Neural cell (in vitro differentiated cells): ENCODE results near the gene MED15. TPM values are rescaled to one million over a fixed set of nuclear protein-coding genes. Genes with fewer than 3 reads are reported as not detected.

Experiments used
- H2AFZ ChIP-seq: fragments of 200-600, 300-800 bp; sonication (generic), shearing (Covaris generic); 2 replicates; pipeline ENCODE4 v1.6.0; 2014; ENCODE audit warnings: low read depth, mild to moderate bottlenecking, antibody characterized with exemption, low read length, moderate library complexity
- H3F3A ChIP-seq: fragments of 200-600 bp; shearing (Covaris generic); 2 replicates; pipeline ENCODE4 v1.6.1; 2016; ENCODE audit warnings: mild to moderate bottlenecking, moderate library complexity, mixed read lengths, antibody characterized with exemption, low read length; ENCODE audit not compliant: insufficient read depth, poor library complexity, severe bottlenecking
- H3K27ac ChIP-seq: fragments of 200-600, 300-800 bp; sonication (generic), shearing (Covaris generic); 2 replicates; pipeline ENCODE4 v1.5.1; 2014; ENCODE audit warnings: mild to moderate bottlenecking, low read length, moderate library complexity
- H3K27me3 ChIP-seq: fragments of 300-800, 200-600 bp; sonication (generic), shearing (Covaris generic); 2 replicates; pipeline ENCODE4 v1.6.0; 2014; ENCODE audit warnings: mild to moderate bottlenecking, low read depth, low read length, moderate library complexity; ENCODE audit not compliant: insufficient read depth
- H3K36me3 ChIP-seq: fragments of 300-800, 200-600 bp; sonication (generic), shearing (Covaris generic); 2 replicates; pipeline ENCODE4 v1.5.1; 2014; ENCODE audit warnings: mild to moderate bottlenecking, antibody characterized with exemption, low read length, moderate library complexity; ENCODE audit not compliant: insufficient read depth
- H3K4me2 ChIP-seq: fragments of 300-800, 200-600 bp; sonication (generic), shearing (Covaris generic); 2 replicates; pipeline ENCODE4 v1.6.0; 2014; ENCODE audit warnings: mild to moderate bottlenecking, low read length
- H3K4me3 ChIP-seq: fragments of 300-800, 200-600 bp; sonication (generic), shearing (Covaris generic); 2 replicates; pipeline ENCODE4 v1.5.1; 2014; ENCODE audit warnings: mild to moderate bottlenecking, low read length, moderate library complexity
- H3K79me2 ChIP-seq: fragments of 200-600 bp; shearing (Covaris generic); replicated peaks from 2 replicates; pipeline ENCODE4 v1.6.0; 2014; ENCODE audit warnings: mild to moderate bottlenecking, low read length, moderate library complexity; ENCODE audit not compliant: insufficient read depth
- H3K9ac ChIP-seq: fragments of 300-800, 200-600 bp; sonication (generic), shearing (Covaris generic); 2 replicates; pipeline ENCODE4 v1.6.1; 2016; ENCODE audit warnings: mild to moderate bottlenecking, low read length, mixed read lengths
- H3K9me2 ChIP-seq: fragments of 200-600 bp; shearing (Covaris generic); 2 replicates; pipeline ENCODE4 v1.6.1; 2016; ENCODE audit warnings: mild to moderate bottlenecking, low read length, mixed read lengths; ENCODE audit not compliant: insufficient read depth
- H3K9me3 ChIP-seq: fragments of 200-600, 300-800 bp; sonication (generic), shearing (Covaris generic); 2 replicates; pipeline ENCODE4 v1.6.1; 2016; ENCODE audit warnings: mild to moderate bottlenecking, mixed run types, low read length, moderate library complexity, mixed read lengths
- H4K20me1 ChIP-seq: fragments of 200-600 bp; shearing (Covaris generic); 2 replicates; pipeline ENCODE4 v1.6.1; 2016; ENCODE audit warnings: mild to moderate bottlenecking, mixed run types; ENCODE audit not compliant: insufficient read depth
- EP300 ChIP-seq: fragments of 450-650 bp; conservative IDR thresholded peaks from 2 replicates; pipeline ENCODE4 v1.6.1; 2014; ENCODE audit warnings: antibody characterized with exemption, mild to moderate bottlenecking, moderate library complexity; ENCODE audit not compliant: poor library complexity, severe bottlenecking
- EZH2 ChIP-seq: fragments of 200-600, 300-800 bp; shearing (Covaris generic), sonication (generic); IDR thresholded peaks from 2 replicates; pipeline ENCODE4 v1.6.1; 2014; ENCODE audit warnings: antibody characterized with exemption, low read length, borderline replicate concordance, mild to moderate bottlenecking; ENCODE audit not compliant: insufficient read depth, poor library complexity, severe bottlenecking
- MXI1 ChIP-seq: fragments of 450-650 bp; conservative IDR thresholded peaks from 2 replicates; pipeline ENCODE4 v1.6.1; 2014; ENCODE audit warnings: antibody characterized with exemption, mild to moderate bottlenecking; ENCODE audit not compliant: poor library complexity, severe bottlenecking
- POLR2AphosphoS5 ChIP-seq: IDR thresholded peaks from 2 replicates; pipeline ENCODE4 v1.6.1; 2012
- RAD21 ChIP-seq: fragments of 450-650 bp; conservative IDR thresholded peaks from 2 replicates; pipeline ENCODE4 v1.6.1; 2014; ENCODE audit warnings: antibody characterized with exemption, mild to moderate bottlenecking, moderate library complexity
- SMC3 ChIP-seq: fragments of 450-650 bp; conservative IDR thresholded peaks from 2 replicates; pipeline ENCODE4 v1.6.1; 2014; ENCODE audit warnings: antibody characterized with exemption, mild to moderate bottlenecking, moderate library complexity; ENCODE audit not compliant: poor library complexity
- TAF1 ChIP-seq: IDR thresholded peaks from 2 replicates; pipeline ENCODE4 v1.6.1; 2012; ENCODE audit warnings: low read depth
- polyA minus RNA-seq: library from RNA; depleted of rRNA, polyadenylated mRNA; stranded (reverse); fragments of >200 nt; gene quantifications from 2 replicates; pipeline ENCODE4 v1.2.3, GENCODE V29; 2014
- polyA plus RNA-seq: library from polyadenylated mRNA; depleted of rRNA; stranded (reverse); fragments of >200 nt; gene quantifications from 2 replicates; pipeline ENCODE4 v1.2.3, GENCODE V29; 2014
- TF ChIP-seq, protein P1 (sequence below): fragments of 450-650 bp; IDR thresholded peaks from 2 replicates; pipeline ENCODE4 v1.5.1; 2014; ENCODE audit warnings: antibody characterized with exemption, mild to moderate bottlenecking, moderate library complexity; ENCODE audit not compliant: poor library complexity, severe bottlenecking
- TF ChIP-seq, protein P2 (sequence below): IDR thresholded peaks from 2 replicates; pipeline ENCODE4 v1.6.1; 2012; ENCODE audit warnings: borderline replicate concordance

MED15 gene, protein sequence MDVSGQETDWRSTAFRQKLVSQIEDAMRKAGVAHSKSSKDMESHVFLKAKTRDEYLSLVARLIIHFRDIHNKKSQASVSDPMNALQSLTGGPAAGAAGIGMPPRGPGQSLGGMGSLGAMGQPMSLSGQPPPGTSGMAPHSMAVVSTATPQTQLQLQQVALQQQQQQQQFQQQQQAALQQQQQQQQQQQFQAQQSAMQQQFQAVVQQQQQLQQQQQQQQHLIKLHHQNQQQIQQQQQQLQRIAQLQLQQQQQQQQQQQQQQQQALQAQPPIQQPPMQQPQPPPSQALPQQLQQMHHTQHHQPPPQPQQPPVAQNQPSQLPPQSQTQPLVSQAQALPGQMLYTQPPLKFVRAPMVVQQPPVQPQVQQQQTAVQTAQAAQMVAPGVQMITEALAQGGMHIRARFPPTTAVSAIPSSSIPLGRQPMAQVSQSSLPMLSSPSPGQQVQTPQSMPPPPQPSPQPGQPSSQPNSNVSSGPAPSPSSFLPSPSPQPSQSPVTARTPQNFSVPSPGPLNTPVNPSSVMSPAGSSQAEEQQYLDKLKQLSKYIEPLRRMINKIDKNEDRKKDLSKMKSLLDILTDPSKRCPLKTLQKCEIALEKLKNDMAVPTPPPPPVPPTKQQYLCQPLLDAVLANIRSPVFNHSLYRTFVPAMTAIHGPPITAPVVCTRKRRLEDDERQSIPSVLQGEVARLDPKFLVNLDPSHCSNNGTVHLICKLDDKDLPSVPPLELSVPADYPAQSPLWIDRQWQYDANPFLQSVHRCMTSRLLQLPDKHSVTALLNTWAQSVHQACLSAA
- polyA plus RNA-seq (13.2 and 17.9 TPM in 2 replicates), polyA minus RNA-seq (20.7 and 32.9 TPM in 2 replicates)

DNA sequence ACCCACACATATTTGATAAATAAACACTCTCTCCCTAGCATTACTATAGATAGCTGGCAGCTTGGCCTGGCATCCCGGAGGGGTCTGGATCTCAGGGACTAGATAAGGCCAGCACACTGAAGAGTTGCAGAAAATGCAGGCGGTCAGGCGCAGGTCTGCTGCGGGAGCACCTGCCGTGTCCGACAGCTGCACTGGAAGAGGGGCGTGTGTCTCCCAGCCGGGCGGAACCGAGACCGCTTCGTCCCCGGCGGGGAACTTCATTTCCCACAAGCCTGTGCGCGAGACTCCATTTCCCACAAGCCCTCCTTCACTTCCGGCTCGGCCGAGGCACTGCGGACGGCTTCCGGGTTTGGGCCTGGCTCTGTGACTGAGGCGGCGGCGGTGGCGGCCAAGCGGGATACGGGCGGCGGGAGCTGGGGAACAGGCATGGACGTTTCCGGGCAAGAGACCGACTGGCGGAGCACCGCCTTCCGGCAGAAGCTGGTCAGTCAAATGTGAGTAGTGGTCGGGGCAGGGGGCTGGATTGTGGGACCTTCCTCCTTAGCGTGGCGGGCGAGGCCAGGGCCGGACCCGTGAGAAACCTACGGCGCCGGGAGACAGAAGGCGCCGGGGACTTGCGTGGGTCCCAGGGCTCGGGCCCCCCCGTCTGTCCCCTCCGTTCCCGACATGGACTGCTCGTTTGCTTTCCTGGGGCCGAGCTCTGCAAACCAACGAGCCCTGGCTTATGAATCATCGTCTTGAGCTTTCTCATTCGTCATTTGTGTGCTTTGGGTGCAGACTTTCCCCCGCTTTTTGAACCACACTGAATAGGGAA is at the start of gene MED15:
TSS of gene MED15 (plus strand) at position 358 of the 814 bp plus-strand sequence. CDS start at position 427, 69 bp downstream.
- TF ChIP-seq EZH2 (no peak), SMC3 (no peak), POLR2AphosphoS5 (peak; percentile 93), MXI1 (peak; percentile 86), TAF1 (peak; percentile 82), EP300 (peak; percentile 48), RAD21 (no peak)
- TF ChIP-seq, protein P1, sequence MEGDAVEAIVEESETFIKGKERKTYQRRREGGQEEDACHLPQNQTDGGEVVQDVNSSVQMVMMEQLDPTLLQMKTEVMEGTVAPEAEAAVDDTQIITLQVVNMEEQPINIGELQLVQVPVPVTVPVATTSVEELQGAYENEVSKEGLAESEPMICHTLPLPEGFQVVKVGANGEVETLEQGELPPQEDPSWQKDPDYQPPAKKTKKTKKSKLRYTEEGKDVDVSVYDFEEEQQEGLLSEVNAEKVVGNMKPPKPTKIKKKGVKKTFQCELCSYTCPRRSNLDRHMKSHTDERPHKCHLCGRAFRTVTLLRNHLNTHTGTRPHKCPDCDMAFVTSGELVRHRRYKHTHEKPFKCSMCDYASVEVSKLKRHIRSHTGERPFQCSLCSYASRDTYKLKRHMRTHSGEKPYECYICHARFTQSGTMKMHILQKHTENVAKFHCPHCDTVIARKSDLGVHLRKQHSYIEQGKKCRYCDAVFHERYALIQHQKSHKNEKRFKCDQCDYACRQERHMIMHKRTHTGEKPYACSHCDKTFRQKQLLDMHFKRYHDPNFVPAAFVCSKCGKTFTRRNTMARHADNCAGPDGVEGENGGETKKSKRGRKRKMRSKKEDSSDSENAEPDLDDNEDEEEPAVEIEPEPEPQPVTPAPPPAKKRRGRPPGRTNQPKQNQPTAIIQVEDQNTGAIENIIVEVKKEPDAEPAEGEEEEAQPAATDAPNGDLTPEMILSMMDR = no peak
- TF ChIP-seq, protein P2, sequence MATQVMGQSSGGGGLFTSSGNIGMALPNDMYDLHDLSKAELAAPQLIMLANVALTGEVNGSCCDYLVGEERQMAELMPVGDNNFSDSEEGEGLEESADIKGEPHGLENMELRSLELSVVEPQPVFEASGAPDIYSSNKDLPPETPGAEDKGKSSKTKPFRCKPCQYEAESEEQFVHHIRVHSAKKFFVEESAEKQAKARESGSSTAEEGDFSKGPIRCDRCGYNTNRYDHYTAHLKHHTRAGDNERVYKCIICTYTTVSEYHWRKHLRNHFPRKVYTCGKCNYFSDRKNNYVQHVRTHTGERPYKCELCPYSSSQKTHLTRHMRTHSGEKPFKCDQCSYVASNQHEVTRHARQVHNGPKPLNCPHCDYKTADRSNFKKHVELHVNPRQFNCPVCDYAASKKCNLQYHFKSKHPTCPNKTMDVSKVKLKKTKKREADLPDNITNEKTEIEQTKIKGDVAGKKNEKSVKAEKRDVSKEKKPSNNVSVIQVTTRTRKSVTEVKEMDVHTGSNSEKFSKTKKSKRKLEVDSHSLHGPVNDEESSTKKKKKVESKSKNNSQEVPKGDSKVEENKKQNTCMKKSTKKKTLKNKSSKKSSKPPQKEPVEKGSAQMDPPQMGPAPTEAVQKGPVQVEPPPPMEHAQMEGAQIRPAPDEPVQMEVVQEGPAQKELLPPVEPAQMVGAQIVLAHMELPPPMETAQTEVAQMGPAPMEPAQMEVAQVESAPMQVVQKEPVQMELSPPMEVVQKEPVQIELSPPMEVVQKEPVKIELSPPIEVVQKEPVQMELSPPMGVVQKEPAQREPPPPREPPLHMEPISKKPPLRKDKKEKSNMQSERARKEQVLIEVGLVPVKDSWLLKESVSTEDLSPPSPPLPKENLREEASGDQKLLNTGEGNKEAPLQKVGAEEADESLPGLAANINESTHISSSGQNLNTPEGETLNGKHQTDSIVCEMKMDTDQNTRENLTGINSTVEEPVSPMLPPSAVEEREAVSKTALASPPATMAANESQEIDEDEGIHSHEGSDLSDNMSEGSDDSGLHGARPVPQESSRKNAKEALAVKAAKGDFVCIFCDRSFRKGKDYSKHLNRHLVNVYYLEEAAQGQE = peak; percentile 72
- Histone ChIP-seq H3K36me3 (no peaks in the 10 kb centered on the region), H3K79me2 (peaks cover 36% of the 10 kb centered on the region), H3F3A (no peaks in the 10 kb centered on the region), H3K27me3 (no peaks in the 10 kb centered on the region), H2AFZ (peak within 1 kb of the TSS; percentile 92), H3K4me3 (peak within 1 kb of the TSS; percentile 92), H3K27ac (peak within 1 kb of the TSS; percentile 89), H4K20me1 (no peaks in the 10 kb centered on the region), H3K9me3 (no peaks in the 10 kb centered on the region), H3K9ac (peak within 1 kb of the TSS; percentile 91), H3K4me2 (peak within 1 kb of the TSS; percentile 97), H3K9me2 (no peaks in the 10 kb centered on the region)
